ENCODE data around the gene NPPC.

The NPPC gene

GRCh38 chr2:231879216-231879615 is 47.0 kb downstream of the NPPC start:
- Histone ChIP-seq H3K27me3 (ENCODE audit: control insufficient read depth, insufficient read depth, low read length) (no peaks in the 10 kb centered on the region), H2AFZ (no peak overlapping the region), H3K4me1 (no peaks in the 10 kb centered on the region), H3K4me2 (ENCODE audit: low read length) (no peak overlapping the region), H3K79me2 (no peaks in the 10 kb centered on the region), H3K36me3 (ENCODE audit: control insufficient read depth, insufficient read depth, low read length) (no peaks in the 10 kb centered on the region), H3K9me3 (ENCODE audit: control insufficient read depth, low read length) (no peaks in the 10 kb centered on the region), H3K4me3 (ENCODE audit: low read depth, low read length) (no peak overlapping the region), H3K27ac (no peak overlapping the region), H3K9ac (no peak overlapping the region)
- TF ChIP-seq CTCF (IDR thresholded peaks at IDR 0.05): no peak

- TF ChIP-seq CTCF (IDR thresholded peaks at IDR 0.05): no peak
- no peak overlapping the region for H2AFZ ChIP-seq
- no peaks in the 10 kb centered on the region for H3K9me3 ChIP-seq (ENCODE audit: control insufficient read depth, low read length)
- no peaks in the 10 kb centered on the region for H3K27me3 ChIP-seq (ENCODE audit: control insufficient read depth, insufficient read depth, low read length)
- H3K36me3 ChIP-seq (ENCODE audit: control insufficient read depth, insufficient read depth, low read length): no peaks in the 10 kb centered on the region
- H3K4me2 ChIP-seq (ENCODE audit: low read length): no peak overlapping the region
- H3K4me3 ChIP-seq (ENCODE audit: low read depth, low read length): no peak overlapping the region
- no peaks in the 10 kb centered on the region for H3K4me1 ChIP-seq
- no peak overlapping the region for H3K9ac ChIP-seq
- H3K27ac ChIP-seq: no peak overlapping the region
- no peaks in the 10 kb centered on the region for H3K79me2 ChIP-seq
Measured at GRCh38 chr2:231877533-231878456, 48.4 kb downstream of the NPPC start.

GRCh38 chr2:231874944-231875343 is 51.3 kb downstream of the NPPC start:
- Histone ChIP-seq H3K4me1 (no peaks in the 10 kb centered on the region), H3K27ac (no peak overlapping the region), H3K27me3 (ENCODE audit: control insufficient read depth, insufficient read depth, low read length) (no peaks in the 10 kb centered on the region), H2AFZ (no peak overlapping the region), H3K79me2 (no peaks in the 10 kb centered on the region), H3K9me3 (ENCODE audit: control insufficient read depth, low read length) (no peaks in the 10 kb centered on the region), H3K9ac (no peak overlapping the region), H3K4me3 (ENCODE audit: low read depth, low read length) (no peak overlapping the region), H3K36me3 (ENCODE audit: control insufficient read depth, insufficient read depth, low read length) (no peaks in the 10 kb centered on the region), H3K4me2 (ENCODE audit: low read length) (no peak overlapping the region)
- TF ChIP-seq CTCF (IDR thresholded peaks at IDR 0.05): no peak

Data from parathyroid adenoma (tissue), 2 donors.